Progenitor cell of endocrine pancreas (in vitro differentiated cells): ENCODE data around the gene BCOR. TPM values are rescaled to one million over a fixed set of nuclear protein-coding genes. Genes with fewer than 3 reads are reported as not detected.

Experiments used
- DNase-seq: peaks from one replicate; pipeline ENCODE4 v3.0.0; 2021; ENCODE audit warnings: low spot score; ENCODE audit not compliant: unreplicated experiment
- H3K27ac Mint-ChIP-seq: 2 replicates; pipeline ENCODE4 v1.8.0; 2021; ENCODE audit warnings: mild to moderate bottlenecking, moderate library complexity, mixed read lengths
- H3K27me3 Mint-ChIP-seq: 2 replicates; pipeline ENCODE4 v1.8.0; 2021; ENCODE audit warnings: mixed read lengths
- H3K36me3 Mint-ChIP-seq: 2 replicates; pipeline ENCODE4 v1.8.0; 2022; ENCODE audit warnings: mixed read lengths; ENCODE audit not compliant: insufficient read depth
- H3K4me1 Mint-ChIP-seq: 2 replicates; pipeline ENCODE4 v1.8.0; 2021; ENCODE audit warnings: low read depth, mixed read lengths
- H3K4me3 Mint-ChIP-seq: 2 replicates; pipeline ENCODE4 v1.8.0; 2021; ENCODE audit warnings: low read depth, mild to moderate bottlenecking, moderate library complexity, mixed read lengths
- H3K9me3 Mint-ChIP-seq: 2 replicates; pipeline ENCODE4 v1.8.0; 2021; ENCODE audit warnings: low read depth, mixed read lengths
- total RNA-seq: library from RNA; stranded (reverse); gene quantifications from 2 replicates; pipeline ENCODE4 v1.2.1, GENCODE V29; 2021
- TF ChIP-seq, protein P1 (sequence below): fragments of 200-600 bp; sonication (generic); IDR thresholded peaks from one replicate; pipeline ENCODE4 v1.5.0; 2021; ENCODE audit warnings: antibody characterized with exemption, mild to moderate bottlenecking; ENCODE audit not compliant: unreplicated experiment

BCOR gene
- total RNA-seq, 1 donor from 2014 or later: 20.5 TPM

DNA sequence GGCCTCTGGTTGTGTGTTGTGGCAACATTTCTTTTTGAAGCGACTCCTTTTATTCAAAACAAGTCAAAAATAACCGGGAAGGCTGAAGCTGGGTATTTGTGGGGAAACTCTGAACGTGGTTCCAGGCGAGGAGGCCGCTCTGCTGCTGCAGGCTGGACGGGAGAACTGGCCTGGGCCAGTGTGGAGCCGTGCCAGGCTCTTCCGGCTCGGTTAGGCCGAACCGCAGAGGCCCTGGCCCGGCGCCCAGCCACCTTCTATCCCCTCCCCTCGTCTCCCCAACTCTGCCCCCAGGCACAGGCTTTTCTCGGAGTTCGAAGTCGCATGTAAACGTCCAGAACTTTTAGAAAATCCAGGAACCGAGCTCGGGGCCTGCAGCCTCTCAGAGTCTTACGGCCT is 2.4 kb upstream of the BCOR start:
- Mint-ChIP-seq H3K9me3 (no peaks in the 10 kb centered on the region), H3K4me3 (no peak overlapping the region), H3K27me3 (peaks cover 23% of the 10 kb centered on the region), H3K27ac (no peak overlapping the region), H3K36me3 (no peaks in the 10 kb centered on the region), H3K4me1 (peaks cover 10% of the 10 kb centered on the region)
- DNase-seq: no peak
- TF ChIP-seq, protein P1, sequence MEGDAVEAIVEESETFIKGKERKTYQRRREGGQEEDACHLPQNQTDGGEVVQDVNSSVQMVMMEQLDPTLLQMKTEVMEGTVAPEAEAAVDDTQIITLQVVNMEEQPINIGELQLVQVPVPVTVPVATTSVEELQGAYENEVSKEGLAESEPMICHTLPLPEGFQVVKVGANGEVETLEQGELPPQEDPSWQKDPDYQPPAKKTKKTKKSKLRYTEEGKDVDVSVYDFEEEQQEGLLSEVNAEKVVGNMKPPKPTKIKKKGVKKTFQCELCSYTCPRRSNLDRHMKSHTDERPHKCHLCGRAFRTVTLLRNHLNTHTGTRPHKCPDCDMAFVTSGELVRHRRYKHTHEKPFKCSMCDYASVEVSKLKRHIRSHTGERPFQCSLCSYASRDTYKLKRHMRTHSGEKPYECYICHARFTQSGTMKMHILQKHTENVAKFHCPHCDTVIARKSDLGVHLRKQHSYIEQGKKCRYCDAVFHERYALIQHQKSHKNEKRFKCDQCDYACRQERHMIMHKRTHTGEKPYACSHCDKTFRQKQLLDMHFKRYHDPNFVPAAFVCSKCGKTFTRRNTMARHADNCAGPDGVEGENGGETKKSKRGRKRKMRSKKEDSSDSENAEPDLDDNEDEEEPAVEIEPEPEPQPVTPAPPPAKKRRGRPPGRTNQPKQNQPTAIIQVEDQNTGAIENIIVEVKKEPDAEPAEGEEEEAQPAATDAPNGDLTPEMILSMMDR: no peak

DNA sequence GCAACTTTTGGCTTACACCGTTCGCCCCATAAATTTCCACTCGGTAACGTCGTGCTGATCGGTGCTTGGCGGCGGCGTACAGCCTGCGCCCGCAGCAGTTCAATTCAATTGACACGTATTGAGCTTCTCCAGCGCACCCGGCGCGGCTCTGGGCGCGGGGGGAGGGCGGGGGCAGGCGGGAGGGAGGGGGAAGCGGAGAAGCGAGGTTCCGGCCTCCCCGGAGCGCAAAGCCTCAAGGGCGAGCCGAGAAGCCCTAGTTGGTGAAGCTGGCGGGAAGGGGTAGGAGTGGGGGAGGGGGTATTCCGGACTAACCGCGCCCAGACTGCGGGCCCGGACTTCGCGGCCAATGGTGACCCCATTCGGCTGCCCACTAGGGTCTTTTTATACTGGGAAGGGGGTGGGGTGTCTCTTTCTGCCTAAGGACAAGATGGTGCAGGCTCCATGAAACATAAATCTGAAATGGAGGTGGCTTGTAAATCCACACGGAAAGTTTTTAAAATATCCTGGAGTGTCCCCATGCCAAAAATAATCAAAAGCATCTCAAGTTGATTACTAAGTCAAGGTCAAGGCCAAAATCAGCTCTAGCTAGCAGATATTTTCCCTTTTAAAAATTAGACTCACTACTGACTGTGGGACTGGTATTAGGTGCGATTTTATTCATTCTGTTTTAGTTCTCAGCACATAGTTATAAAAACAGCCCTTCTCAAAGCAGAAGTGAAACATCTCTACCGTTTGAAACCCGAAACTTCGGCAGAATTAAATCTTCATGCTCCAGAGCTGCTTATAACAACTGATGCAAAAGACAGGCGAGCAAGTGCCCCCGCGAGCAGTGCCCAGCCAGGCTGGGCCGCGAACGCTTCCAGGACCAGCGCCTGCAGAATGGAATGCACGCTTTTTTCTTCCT is 1.5 kb upstream of the BCOR start:
- H3K4me1 Mint-ChIP-seq: peaks cover 14% of the 10 kb centered on the region
- peak overlapping the region; percentile 49 for H3K27ac Mint-ChIP-seq
- no peaks in the 10 kb centered on the region for H3K9me3 Mint-ChIP-seq
- H3K27me3 Mint-ChIP-seq: peaks cover 26% of the 10 kb centered on the region
- peak overlapping the region; percentile 68 for H3K4me3 Mint-ChIP-seq
- no peak for DNase-seq
- TF ChIP-seq, protein P1: no peak
- no peaks in the 10 kb centered on the region for H3K36me3 Mint-ChIP-seq

DNA sequence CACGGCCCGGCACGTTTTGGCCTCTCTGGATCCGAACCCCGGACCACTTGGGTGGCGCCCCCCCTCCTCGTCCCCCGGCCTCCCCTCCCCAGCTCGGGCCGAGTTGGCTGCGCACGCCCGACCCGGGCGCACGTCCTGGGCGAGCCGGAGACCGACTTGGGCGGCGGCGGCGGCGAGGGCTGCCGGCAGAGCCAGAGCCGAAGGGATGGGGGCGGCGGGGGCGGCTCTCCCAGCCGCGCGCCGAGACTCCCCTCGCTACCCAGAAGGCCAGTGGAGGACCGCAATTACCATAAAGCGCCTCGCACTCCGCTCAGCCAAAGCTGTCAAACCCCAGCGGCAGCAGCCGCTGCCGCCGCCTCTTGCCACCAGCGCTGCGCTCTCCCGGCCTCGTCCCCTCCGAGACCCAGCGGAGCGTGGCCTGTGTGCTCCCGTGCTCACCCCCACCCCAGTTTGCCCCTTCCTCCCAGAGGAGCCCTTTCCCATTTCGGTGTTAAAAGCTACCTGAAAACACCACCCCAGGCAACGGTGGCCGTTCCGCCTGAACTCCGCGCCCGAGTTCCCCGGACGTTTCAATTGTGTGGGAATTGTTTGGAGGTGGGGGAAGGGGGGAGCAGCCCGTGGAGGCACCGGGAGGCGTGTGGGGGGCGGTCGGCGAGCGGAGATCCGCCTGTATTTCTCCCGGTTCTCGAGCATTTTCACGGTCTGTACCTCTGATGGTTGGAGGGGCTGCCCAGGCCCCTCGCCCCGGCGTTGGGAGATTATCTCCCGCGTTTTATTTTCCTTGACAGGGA is 701 bp upstream of the BCOR start:
- peaks cover 30% of the 10 kb centered on the region for H3K27me3 Mint-ChIP-seq
- TF ChIP-seq, protein P1: no peak
- H3K9me3 Mint-ChIP-seq: no peaks in the 10 kb centered on the region
- H3K36me3 Mint-ChIP-seq: no peaks in the 10 kb centered on the region
- peaks cover 11% of the 10 kb centered on the region for H3K4me1 Mint-ChIP-seq
- peak overlapping the region; percentile 68 for H3K4me3 Mint-ChIP-seq
- peak overlapping the region; percentile 49 for H3K27ac Mint-ChIP-seq
- peak; percentile 30 for DNase-seq

DNA sequence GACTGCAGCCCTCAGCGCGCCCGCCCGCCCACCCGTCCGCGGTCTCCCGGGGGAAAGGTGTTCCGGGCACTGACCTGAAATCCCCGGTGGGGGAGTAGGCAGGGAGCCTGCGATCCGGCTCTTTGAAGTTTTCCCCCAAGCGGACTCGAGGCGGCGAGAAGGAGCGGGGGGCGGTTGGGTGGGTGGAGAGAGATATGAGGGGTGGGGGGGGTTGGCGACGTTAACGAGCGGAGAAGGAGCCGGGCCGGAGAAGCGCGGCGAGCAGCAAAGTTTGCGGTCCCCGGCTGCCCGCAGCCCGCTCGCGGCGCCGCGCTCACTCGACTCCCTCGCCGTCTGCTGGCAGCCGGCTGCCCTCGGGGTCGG is 636 bp downstream of the BCOR start:
- Mint-ChIP-seq H3K27ac (no peak overlapping the region), H3K9me3 (no peaks in the 10 kb centered on the region), H3K4me3 (peak overlapping the region; percentile 69), H3K4me1 (peaks cover 16% of the 10 kb centered on the region), H3K36me3 (peaks cover 1% of the 10 kb centered on the region), H3K27me3 (peaks cover 40% of the 10 kb centered on the region)
- DNase-seq: no peak
- TF ChIP-seq, protein P1: no peak

DNA sequence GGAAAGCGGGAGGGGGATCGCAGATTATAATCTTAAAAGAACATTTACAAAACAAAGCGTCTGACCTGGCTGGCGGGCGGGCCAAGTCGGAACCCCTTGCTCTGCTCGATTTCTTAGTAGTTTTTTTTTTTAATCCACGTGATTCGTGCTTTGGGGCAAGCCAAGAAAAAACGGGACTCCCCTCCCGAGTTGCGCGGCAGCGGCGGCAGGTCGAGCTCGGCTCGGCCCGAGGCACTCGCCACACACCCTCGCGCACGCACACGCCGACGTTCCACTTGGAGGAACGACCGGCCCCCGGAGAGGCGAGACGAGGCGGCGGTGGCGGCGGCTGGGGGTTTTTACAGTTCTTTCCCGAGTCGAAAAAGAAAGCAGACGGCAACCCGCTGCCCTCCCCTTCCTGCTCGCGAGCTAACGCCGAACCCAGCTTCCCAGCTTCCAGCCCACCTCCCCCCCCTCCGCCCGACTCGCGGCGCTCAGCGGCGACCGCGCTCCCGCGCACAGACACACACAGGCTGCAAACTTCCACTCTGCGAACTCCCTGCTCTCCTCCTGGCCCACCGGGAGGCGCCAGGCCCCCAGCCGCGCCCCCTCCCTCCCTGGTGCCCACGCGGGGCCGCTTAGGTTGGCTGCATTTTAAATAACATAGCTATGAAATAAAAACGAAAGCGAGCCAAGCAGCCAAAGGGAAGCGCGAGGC is 1.2 kb downstream of the BCOR start:
- H3K27me3 Mint-ChIP-seq: peaks cover 34% of the 10 kb centered on the region

More for the DNA sequence above, 1.2 kb downstream of the BCOR start:
- Mint-ChIP-seq H3K36me3 (peaks cover 1% of the 10 kb centered on the region), H3K4me1 (peaks cover 16% of the 10 kb centered on the region), H3K27ac (no peak overlapping the region), H3K9me3 (no peaks in the 10 kb centered on the region), H3K4me3 (peak overlapping the region; percentile 77)
- no peak for DNase-seq
- TF ChIP-seq, protein P1: no peak
